T-helper 1 cell treated with Interleukin-12 subunit alpha and Interleukin-12 subunit beta and Interleukin-4 antibody, amounts not matched to agents 30 μg/mL and 1 μg/mL, for 36 hours (primary cell): ENCODE results near the gene LRRC36.
"Not testable (repeated sequence)": the region's sequence is repeated elsewhere in the genome, so short reads cannot be mapped to it uniquely, and the experiment has no call there.

Source experiments
- H3K27ac Mint-ChIP-seq: one replicate; pipeline ENCODE4 v1.8.0; 2021; ENCODE audit warnings: mild to moderate bottlenecking, mixed read lengths
- H3K27me3 Mint-ChIP-seq: one replicate; pipeline ENCODE4 v1.8.0; 2021; ENCODE audit warnings: low read depth, mixed read lengths
- H3K36me3 Mint-ChIP-seq: one replicate; pipeline ENCODE4 v1.8.0; 2021; ENCODE audit warnings: low read depth, mixed read lengths
- H3K4me1 Mint-ChIP-seq: one replicate; pipeline ENCODE4 v1.8.0; 2021; ENCODE audit warnings: low read depth, mixed read lengths
- H3K4me3 Mint-ChIP-seq: one replicate; pipeline ENCODE4 v1.8.0; 2021; ENCODE audit warnings: mild to moderate bottlenecking, moderate library complexity, mixed read lengths
- H3K9me3 Mint-ChIP-seq: one replicate; pipeline ENCODE4 v1.8.0; 2021; ENCODE audit warnings: mixed read lengths

The LRRC36 gene

DNA sequence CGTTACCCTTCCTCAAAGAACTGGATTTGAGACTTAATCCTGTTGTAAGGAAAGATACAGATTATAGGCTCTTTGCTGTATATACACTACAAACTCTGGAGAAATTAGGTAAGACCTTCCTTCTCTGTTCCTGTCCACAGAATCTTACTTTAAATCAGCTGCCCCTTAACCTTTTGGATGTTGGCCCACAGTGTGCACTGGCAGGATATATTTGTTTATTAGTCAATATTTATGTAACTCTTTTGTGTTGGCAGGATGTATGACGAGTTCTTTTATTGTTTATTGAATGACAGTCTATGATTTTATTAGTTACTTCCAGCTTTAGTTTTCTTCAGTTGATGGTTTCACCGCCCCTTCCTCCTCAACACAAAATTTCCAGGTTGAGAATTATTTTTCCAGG is 19.7 kb downstream of the LRRC36 start:
- Mint-ChIP-seq H3K4me1 (no peaks in the 10 kb centered on the region), H3K4me3 (no peak overlapping the region), H3K36me3 (no peaks in the 10 kb centered on the region), H3K9me3 (no peaks in the 10 kb centered on the region), H3K27ac (no peak overlapping the region), H3K27me3 (peaks cover 7% of the 10 kb centered on the region)

DNA sequence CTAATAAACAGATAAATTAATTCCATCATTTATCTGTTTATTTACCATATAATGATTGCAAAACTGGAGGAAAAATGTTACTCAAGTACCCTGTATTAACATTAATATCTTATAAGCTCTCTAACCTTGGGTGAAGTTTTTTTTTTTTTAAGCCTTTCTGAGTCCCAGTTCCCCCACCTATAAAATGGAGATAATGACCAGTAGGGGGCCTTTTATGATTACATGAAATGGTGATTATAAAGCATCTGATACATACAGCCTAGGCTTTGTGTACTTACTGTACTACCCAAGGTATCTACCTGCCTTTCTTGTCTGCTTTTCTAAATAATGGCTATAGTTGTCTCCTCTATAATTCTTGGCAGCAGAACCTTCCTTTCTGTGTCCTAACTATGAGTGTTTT is 22.6 kb downstream of the LRRC36 start:
- H3K4me3 Mint-ChIP-seq = no peak overlapping the region
- no peak overlapping the region for H3K27ac Mint-ChIP-seq
- H3K9me3 Mint-ChIP-seq = no peaks in the 10 kb centered on the region
- no peaks in the 10 kb centered on the region for H3K4me1 Mint-ChIP-seq
- no peaks in the 10 kb centered on the region for H3K36me3 Mint-ChIP-seq
- H3K27me3 Mint-ChIP-seq = peaks cover 11% of the 10 kb centered on the region

GRCh38 chr16:67350324-67350723 is 23.7 kb downstream of the LRRC36 start:
- H3K9me3 Mint-ChIP-seq = no peaks in the 10 kb centered on the region
- H3K36me3 Mint-ChIP-seq = no peaks in the 10 kb centered on the region
- H3K4me3 Mint-ChIP-seq = no peak overlapping the region
- peaks cover 11% of the 10 kb centered on the region for H3K27me3 Mint-ChIP-seq
- H3K27ac Mint-ChIP-seq = no peak overlapping the region
- H3K4me1 Mint-ChIP-seq = no peaks in the 10 kb centered on the region

GRCh38 chr16:67352463-67352862 is 25.8 kb downstream of the LRRC36 start:
- H3K36me3 Mint-ChIP-seq = not testable (repeated sequence)

DNA sequence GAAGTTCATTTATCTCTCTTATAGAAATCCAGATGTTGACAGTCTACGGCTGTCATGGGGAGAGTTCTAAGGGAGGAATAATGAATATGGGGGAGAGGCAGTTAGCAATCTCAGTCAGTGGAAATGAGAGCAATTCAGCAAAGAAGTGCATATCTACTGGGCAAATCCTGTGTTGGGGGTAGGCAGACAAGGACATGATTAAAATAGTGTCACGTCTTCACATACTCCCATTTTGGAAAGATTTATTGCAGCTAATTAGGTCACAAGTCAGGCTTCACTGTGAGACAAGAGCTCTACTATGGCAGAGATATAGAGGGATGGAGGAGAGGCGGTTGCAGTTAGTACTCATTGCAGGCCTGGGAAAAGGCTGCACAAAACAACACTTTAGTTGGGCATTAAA is 29.8 kb downstream of the LRRC36 start:
- peaks cover 28% of the 10 kb centered on the region for H3K27me3 Mint-ChIP-seq
- H3K4me3 Mint-ChIP-seq = no peak overlapping the region
- H3K9me3 Mint-ChIP-seq = no peaks in the 10 kb centered on the region
- H3K27ac Mint-ChIP-seq = no peak overlapping the region
- peaks cover 2% of the 10 kb centered on the region for H3K4me1 Mint-ChIP-seq
- no peaks in the 10 kb centered on the region for H3K36me3 Mint-ChIP-seq

More at GRCh38 chr16:67352463-67352862, 25.8 kb downstream of the LRRC36 start:
- peaks cover 21% of the 10 kb centered on the region for H3K27me3 Mint-ChIP-seq
- not testable (repeated sequence) for H3K4me1 Mint-ChIP-seq, H3K9me3 Mint-ChIP-seq, H3K27ac Mint-ChIP-seq, H3K4me3 Mint-ChIP-seq

DNA sequence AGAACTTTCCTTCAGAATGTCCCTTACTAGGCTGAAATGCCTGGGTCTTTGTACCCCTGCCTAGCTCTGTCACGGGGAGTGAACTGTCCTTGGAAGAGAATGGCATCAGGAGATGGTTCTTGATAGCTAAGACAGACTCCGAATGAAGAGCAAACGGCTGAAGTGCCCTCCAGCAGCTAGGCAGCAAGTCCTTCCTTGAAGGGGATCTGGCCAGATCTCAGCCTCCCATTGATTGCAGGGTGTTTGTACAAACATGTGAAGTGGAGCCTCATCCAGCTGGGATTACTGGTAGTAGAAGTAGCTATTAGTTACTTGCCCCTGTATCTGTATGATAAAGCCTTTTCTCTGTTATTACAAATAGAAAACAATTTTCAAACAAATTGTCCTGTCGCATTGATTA is 30.9 kb downstream of the LRRC36 start:
- no peak overlapping the region for H3K27ac Mint-ChIP-seq
- peaks cover 28% of the 10 kb centered on the region for H3K27me3 Mint-ChIP-seq
- no peaks in the 10 kb centered on the region for H3K9me3 Mint-ChIP-seq
- no peak overlapping the region for H3K4me3 Mint-ChIP-seq
- peaks cover 2% of the 10 kb centered on the region for H3K4me1 Mint-ChIP-seq
- H3K36me3 Mint-ChIP-seq = no peaks in the 10 kb centered on the region

DNA sequence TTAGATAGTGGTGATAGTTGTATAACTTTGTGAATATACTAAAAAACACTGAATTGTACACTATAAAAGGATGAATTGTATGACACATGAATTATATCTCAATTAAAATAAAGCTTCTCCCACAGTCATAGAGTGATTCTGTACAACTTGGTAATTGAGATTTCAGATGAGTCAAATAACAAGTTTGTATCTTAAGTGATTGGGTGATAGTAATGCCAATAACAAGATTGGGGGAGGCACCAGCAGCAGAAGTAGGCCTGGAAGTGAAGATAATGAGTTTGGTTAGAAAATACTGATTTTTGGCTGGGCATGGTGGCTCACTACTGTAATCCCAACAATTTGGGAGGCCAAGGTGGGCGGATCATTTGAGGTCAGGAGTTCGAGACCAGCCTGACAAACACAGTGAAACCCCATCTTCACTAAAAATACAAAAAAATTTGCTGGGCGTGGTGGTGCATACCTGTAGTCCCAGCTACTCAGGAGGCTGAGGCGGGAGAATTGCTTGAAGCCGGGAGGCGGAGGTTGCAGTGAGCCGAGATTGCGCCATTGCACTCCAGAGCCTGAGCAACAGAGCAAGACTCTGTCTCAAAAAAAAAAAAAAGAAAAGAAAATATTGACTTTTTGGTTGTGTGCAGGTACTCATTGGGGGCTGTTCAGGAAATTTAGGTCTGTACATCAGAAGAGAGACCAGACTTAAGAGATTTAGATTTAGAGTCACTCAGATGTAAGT is 33.1 kb downstream of the LRRC36 start:
- H3K27me3 Mint-ChIP-seq = peaks cover 36% of the 10 kb centered on the region
- H3K36me3 Mint-ChIP-seq, H3K27ac Mint-ChIP-seq, H3K9me3 Mint-ChIP-seq, H3K4me1 Mint-ChIP-seq, H3K4me3 Mint-ChIP-seq: not testable (repeated sequence)

GRCh38 chr16:67361038-67361437 is 34.4 kb downstream of the LRRC36 start:
- H3K4me1 Mint-ChIP-seq = peaks cover 6% of the 10 kb centered on the region
- H3K9me3 Mint-ChIP-seq = no peaks in the 10 kb centered on the region
- H3K36me3 Mint-ChIP-seq = no peaks in the 10 kb centered on the region
- no peak overlapping the region for H3K27ac Mint-ChIP-seq
- peaks cover 35% of the 10 kb centered on the region for H3K27me3 Mint-ChIP-seq
- H3K4me3 Mint-ChIP-seq = no peak overlapping the region

- Mint-ChIP-seq H3K4me3 (no peak overlapping the region), H3K9me3 (no peaks in the 10 kb centered on the region), H3K4me1 (peaks cover 3% of the 10 kb centered on the region), H3K27me3 (peaks cover 20% of the 10 kb centered on the region), H3K27ac (no peak overlapping the region), H3K36me3 (no peaks in the 10 kb centered on the region)
These were observed 38.1 kb downstream of the LRRC36 start for GRCh38 chr16:67364600-67365235.

DNA sequence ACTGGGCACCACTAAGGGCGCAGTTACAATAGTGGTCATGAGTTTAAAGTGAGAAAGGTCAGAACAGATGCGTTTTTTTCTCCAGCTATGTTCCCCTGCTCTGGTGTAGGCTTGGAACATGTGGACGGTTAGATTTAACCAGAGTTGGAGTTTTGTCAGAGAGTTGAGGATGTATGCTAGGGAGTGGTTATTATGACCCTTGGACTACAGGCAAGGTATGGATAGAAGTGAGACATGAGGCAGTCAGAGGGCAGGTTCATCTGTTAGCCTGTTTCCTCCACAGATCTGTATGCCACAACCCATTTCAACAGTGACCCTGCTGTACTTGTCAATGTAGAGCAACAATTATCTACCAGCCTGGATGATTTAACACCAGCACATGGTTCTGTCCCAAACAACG is 44.0 kb downstream of the LRRC36 start:
- Mint-ChIP-seq H3K27me3 (peaks cover 6% of the 10 kb centered on the region), H3K27ac (no peak overlapping the region), H3K4me3 (no peak overlapping the region), H3K9me3 (no peaks in the 10 kb centered on the region), H3K36me3 (no peaks in the 10 kb centered on the region), H3K4me1 (no peaks in the 10 kb centered on the region)

DNA sequence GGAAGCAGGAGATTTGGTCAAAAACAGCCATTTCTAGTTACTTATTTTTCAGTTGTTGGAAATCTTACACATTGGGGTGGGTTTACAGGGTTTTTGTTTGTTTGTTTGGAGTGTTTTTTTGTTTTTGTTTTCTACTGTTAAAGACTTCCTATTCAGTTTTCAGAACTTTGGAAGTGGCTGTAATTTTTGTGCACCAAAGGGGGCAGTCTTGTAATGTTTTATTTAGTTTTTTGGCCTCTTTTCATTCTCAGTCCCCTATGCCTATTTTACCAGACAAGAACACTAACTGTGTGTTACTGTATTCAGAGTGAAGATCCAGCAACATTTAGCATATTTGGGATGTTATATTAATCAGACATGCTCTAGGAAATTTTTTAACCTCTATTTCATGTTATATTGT is 46.0 kb downstream of the LRRC36 start:
- H3K27me3 Mint-ChIP-seq = peaks cover 6% of the 10 kb centered on the region
- no peak overlapping the region for H3K27ac Mint-ChIP-seq
- H3K9me3 Mint-ChIP-seq = no peaks in the 10 kb centered on the region
- no peaks in the 10 kb centered on the region for H3K36me3 Mint-ChIP-seq
- no peak overlapping the region for H3K4me3 Mint-ChIP-seq
- H3K4me1 Mint-ChIP-seq = no peaks in the 10 kb centered on the region

DNA sequence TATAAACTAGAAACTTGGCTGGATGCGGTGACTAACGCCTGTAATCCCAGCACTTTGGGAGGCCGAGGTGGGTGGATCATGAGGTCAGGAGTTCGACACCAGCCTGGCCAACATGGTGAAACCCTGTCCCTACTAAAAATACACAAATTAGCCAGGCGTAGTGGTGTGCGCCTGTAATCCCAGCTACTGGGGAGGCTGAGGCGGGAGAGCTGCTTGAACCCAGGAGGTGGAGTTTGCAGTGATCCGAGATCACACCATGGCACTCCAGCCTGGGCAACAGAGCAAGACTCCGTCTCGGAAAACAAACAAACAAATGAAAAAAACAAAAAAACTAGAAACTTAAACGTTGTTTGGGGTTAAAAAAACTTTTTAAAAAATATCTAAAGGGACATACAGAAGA is 49.4 kb downstream of the LRRC36 start:
- not testable (repeated sequence) for H3K27ac Mint-ChIP-seq, H3K9me3 Mint-ChIP-seq, H3K4me3 Mint-ChIP-seq, H3K36me3 Mint-ChIP-seq, H3K27me3 Mint-ChIP-seq, H3K4me1 Mint-ChIP-seq

DNA sequence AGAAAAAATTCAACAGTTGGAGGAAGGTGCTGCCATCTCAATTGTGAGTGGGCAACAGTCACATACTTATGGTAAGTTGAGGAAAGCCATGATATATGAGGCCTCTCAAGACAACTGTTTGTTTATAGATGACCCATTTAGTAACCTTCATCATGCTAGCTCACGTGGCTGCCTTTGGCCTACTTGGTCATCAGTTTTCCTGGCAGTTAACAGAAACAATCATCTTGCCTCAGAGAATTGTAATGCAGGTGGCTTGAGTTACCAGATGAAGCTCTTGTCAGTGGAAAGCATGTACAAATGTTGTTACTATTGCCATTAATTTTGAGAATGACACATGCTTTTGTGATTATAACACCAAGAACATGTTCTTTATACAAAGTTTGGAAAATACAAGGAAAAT is 52.0 kb downstream of the LRRC36 start:
- peaks cover 4% of the 10 kb centered on the region for H3K27me3 Mint-ChIP-seq
- no peak overlapping the region for H3K27ac Mint-ChIP-seq
- H3K9me3 Mint-ChIP-seq = no peaks in the 10 kb centered on the region
- H3K4me1 Mint-ChIP-seq = no peaks in the 10 kb centered on the region
- H3K4me3 Mint-ChIP-seq = no peak overlapping the region
- H3K36me3 Mint-ChIP-seq = no peaks in the 10 kb centered on the region

DNA sequence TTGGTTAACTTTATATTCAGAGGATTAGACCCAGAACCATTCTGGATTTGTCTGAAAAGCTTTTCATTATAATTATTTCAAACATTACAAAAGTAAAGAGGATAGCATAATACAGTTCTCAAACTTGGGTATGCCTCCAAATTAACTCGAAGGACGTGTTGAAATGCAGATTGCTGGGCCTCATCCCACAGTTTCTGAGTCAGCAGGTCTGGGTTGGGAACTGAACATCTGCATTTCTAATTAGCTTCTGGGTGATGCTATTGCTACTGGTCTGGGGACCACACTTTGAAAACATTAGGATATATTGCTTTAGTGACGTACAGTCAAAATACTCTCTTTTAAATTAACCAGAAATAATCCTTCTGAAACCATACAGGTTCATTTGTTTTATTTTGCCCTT is 56.7 kb downstream of the LRRC36 start:
- no peak overlapping the region for H3K27ac Mint-ChIP-seq
- peaks cover 18% of the 10 kb centered on the region for H3K27me3 Mint-ChIP-seq

GRCh38 chr16:67384778-67385510 is 58.3 kb downstream of the LRRC36 start:
- Mint-ChIP-seq H3K4me1 (no peaks in the 10 kb centered on the region), H3K27ac (no peak overlapping the region), H3K36me3 (no peaks in the 10 kb centered on the region), H3K4me3 (no peak overlapping the region), H3K9me3 (no peaks in the 10 kb centered on the region), H3K27me3 (peaks cover 18% of the 10 kb centered on the region)

More for the DNA sequence above, 56.7 kb downstream of the LRRC36 start:
- Mint-ChIP-seq H3K4me1 (no peaks in the 10 kb centered on the region), H3K36me3 (no peaks in the 10 kb centered on the region), H3K9me3 (no peaks in the 10 kb centered on the region), H3K4me3 (no peak overlapping the region)
